NCI-H446 treated with DMSO at 0.1 percent for 48 hours (cell line): ENCODE measurements around the gene XPO5.
A peak's percentile ranks its signal among the peaks of the same experiment; 100 is the strongest.
"Not testable (repeated sequence)": the region's sequence is repeated elsewhere in the genome, so short reads cannot be mapped to it uniquely, and the experiment has no call there.

ENCODE experiments used
- DNase-seq: peaks from one replicate; lab custom pipeline; 2025; lab: John Stamatoyannopoulos, UW

XPO5 gene

GRCh38 chr6:43575772-43576551 lies at the start of gene XPO5, which contains the start of gene POLH:
XPO5 (minus strand) TSS chr6:43576038; CDS start chr6:43575864, 174 bp downstream.
POLH (plus strand) TSS chr6:43576185; CDS start chr6:43582320, 6,135 bp downstream.
- peak; percentile 85 for DNase-seq

GRCh38 chr6:43625393-43625992 lies 49.7 kb upstream of the XPO5 start:
- DNase-seq: no peak

GRCh38 chr6:43624786-43625288 lies 49.0 kb upstream of the XPO5 start:
- no peak for DNase-seq

- no peak for DNase-seq
Observed at GRCh38 chr6:43623880-43624785, 48.3 kb upstream of the XPO5 start.

GRCh38 chr6:43622541-43622940 lies 46.7 kb upstream of the XPO5 start:
- no peak for DNase-seq

- DNase-seq: no peak
Observed at GRCh38 chr6:43621836-43622180, 46.0 kb upstream of the XPO5 start.

- DNase-seq: no peak
Observed at GRCh38 chr6:43621078-43621835, 45.4 kb upstream of the XPO5 start.

GRCh38 chr6:43616725-43617472 lies 41.1 kb upstream of the XPO5 start:
- DNase-seq: no peak

- DNase-seq: no peak
Observed at GRCh38 chr6:43614396-43614730, 38.5 kb upstream of the XPO5 start.

- no peak for DNase-seq
Observed at GRCh38 chr6:43613721-43614395, 38.0 kb upstream of the XPO5 start.

- no peak for DNase-seq
Observed at GRCh38 chr6:43610431-43610830, 34.6 kb upstream of the XPO5 start.

- no peak for DNase-seq
Observed at GRCh38 chr6:43609402-43609801, 33.6 kb upstream of the XPO5 start.

- no peak for DNase-seq
Observed at GRCh38 chr6:43608807-43609206, 33.0 kb upstream of the XPO5 start.

GRCh38 chr6:43608310-43608763 lies 32.5 kb upstream of the XPO5 start:
- DNase-seq: peak; percentile 66

GRCh38 chr6:43606019-43606418 lies 30.2 kb upstream of the XPO5 start:
- DNase-seq: no peak

GRCh38 chr6:43604174-43604573 lies 28.3 kb upstream of the XPO5 start:
- DNase-seq: no peak

- no peak for DNase-seq
Observed at GRCh38 chr6:43600595-43600994, 24.8 kb upstream of the XPO5 start.

GRCh38 chr6:43593938-43594337 lies 18.1 kb upstream of the XPO5 start:
- no peak for DNase-seq

- DNase-seq: not testable (repeated sequence)
Observed at GRCh38 chr6:43589564-43589963, 13.7 kb upstream of the XPO5 start.

- DNase-seq: no peak
Observed at GRCh38 chr6:43588194-43588593, 12.4 kb upstream of the XPO5 start.
